ENCODE results near the gene UNC5B. TPM values are rescaled to one million over a fixed set of nuclear protein-coding genes. Genes with fewer than 3 reads are reported as not detected.

UNC5B gene
- total and polyA plus RNA-seq, 12 donors, result 2.0 to 27.0 (median 8.8) TPM

- intact Hi-C loops (cut with DNase I), result loop anchor here in 1 of 2 donors (10.0 kb wide), 1 partner anchor 481 kb away; no protein-coding TSS in a partner anchor
- Histone ChIP-seq H3K4me3 (no peak overlapping the region), H3K27me3 (no peaks in the 10 kb centered on the region), H3K9me3 (replicated peaks in 1 of 3) (no peaks in the 10 kb centered on the region), H3K4me1 (replicated peaks in 1 of 2) (peaks cover 0 to 8% of the 10 kb centered on the region in 2 donors), H3K36me3 (replicated peaks in 1 of 2) (no peaks in the 10 kb centered on the region), H3K27ac (no peak overlapping the region)
- TF ChIP-seq POLR2A (IDR thresholded peaks at IDR 0.05), result no peak
- no peak for TF ChIP-seq CTCF (IDR thresholded peaks at IDR 0.05)
- no peak for DNase-seq
- 76 to 87% (median 81%) methylated on average over 4 of the region's 4 CpGs for WGBS, 4 donors
Measured at GRCh38 chr10:71323407-71323806, 111.0 kb downstream of the UNC5B start.

DNA sequence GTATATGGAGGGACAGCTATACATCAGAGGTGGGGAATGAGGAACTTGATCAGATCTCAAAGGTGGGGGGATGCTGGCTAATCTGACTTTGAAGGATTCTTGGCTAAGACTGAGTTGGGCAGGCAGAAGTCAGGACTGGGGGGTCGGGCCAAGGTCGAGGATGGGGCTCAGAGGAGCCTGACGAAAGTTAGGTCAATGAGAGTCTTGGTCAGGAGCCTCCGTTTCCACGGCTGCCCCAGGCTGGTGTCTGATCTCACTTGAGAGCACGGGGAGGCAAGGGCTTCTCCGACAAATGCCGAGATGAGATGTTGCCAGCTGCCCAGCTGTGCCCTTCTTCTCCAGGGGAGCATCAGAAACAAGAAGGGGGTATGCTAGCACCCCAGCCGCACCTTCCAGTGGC lies 112.4 kb downstream of the UNC5B start:
- Histone ChIP-seq H3K4me3 (no peak overlapping the region), H3K27me3 (no peaks in the 10 kb centered on the region), H3K27ac (no peak overlapping the region), H3K4me1 (replicated peaks in 1 of 2) (peaks cover 0 to 3% of the 10 kb centered on the region in 2 donors), H3K36me3 (replicated peaks in 1 of 2) (no peaks in the 10 kb centered on the region), H3K9me3 (replicated peaks in 1 of 3) (no peaks in the 10 kb centered on the region)
- WGBS, 4 donors, result 80 to 97% (median 92%) methylated on average over 7 to 9 of the region's 9 CpGs
- intact Hi-C loops (cut with DNase I), result loop anchor here (5.0 to 10.0 kb wide), 2 partner anchors 48 to 480 kb away; no protein-coding TSS in a partner anchor
- no peak for DNase-seq
- TF ChIP-seq CTCF (IDR thresholded peaks at IDR 0.05) (no peak), POLR2A (IDR thresholded peaks at IDR 0.05) (no peak)

- no peaks in the 10 kb centered on the region for H3K9me3 ChIP-seq (replicated peaks in 1 of 3)
- intact Hi-C loops (cut with DNase I), result loop anchor here (5.0 to 10.0 kb wide), 2 partner anchors 47 to 480 kb away; no protein-coding TSS in a partner anchor
- no peak for DNase-seq
- 90 to 96% (median 95%) methylated on average over 6 of the region's 6 CpGs for WGBS, 4 donors
- H3K36me3 ChIP-seq (replicated peaks in 1 of 2), result no peaks in the 10 kb centered on the region
- H3K4me1 ChIP-seq (replicated peaks in 1 of 2), result no peaks in the 10 kb centered on the region
- H3K27me3 ChIP-seq, result no peaks in the 10 kb centered on the region
- no peak for TF ChIP-seq POLR2A (IDR thresholded peaks at IDR 0.05)
- no peak for TF ChIP-seq CTCF (IDR thresholded peaks at IDR 0.05)
- no peak overlapping the region for H3K27ac ChIP-seq
- H3K4me3 ChIP-seq, result no peak overlapping the region
Measured at GRCh38 chr10:71325267-71325666, 112.9 kb downstream of the UNC5B start.

- Histone ChIP-seq H3K4me3 (no peak overlapping the region), H3K36me3 (replicated peaks in 1 of 2) (no peaks in the 10 kb centered on the region), H3K27ac (no peak overlapping the region), H3K9me3 (replicated peaks in 1 of 3) (no peaks in the 10 kb centered on the region), H3K27me3 (no peaks in the 10 kb centered on the region), H3K4me1 (replicated peaks in 1 of 2) (no peaks in the 10 kb centered on the region)
- WGBS, 4 donors, result 85 to 90% (median 88%) methylated on average over 13 to 16 of the region's 16 CpGs
- no peak for TF ChIP-seq CTCF (IDR thresholded peaks at IDR 0.05)
- intact Hi-C loops (cut with DNase I), result loop anchor here (5.0 to 10.0 kb wide), 2 partner anchors 46 to 478 kb away; no protein-coding TSS in a partner anchor
- no peak for DNase-seq
Measured at GRCh38 chr10:71326464-71326881, 114.1 kb downstream of the UNC5B start.
